OCI-M2 (cell line): ENCODE results near the gene QRSL1.
"Not testable (repeated sequence)": the region's sequence is repeated elsewhere in the genome, so short reads cannot be mapped to it uniquely, and the experiment has no call there.

Experiments
- DNase-seq: peaks from one replicate; lab custom pipeline; 2025; ENCODE audit not compliant: unreplicated experiment; lab: John Stamatoyannopoulos, UW

QRSL1 gene

DNA sequence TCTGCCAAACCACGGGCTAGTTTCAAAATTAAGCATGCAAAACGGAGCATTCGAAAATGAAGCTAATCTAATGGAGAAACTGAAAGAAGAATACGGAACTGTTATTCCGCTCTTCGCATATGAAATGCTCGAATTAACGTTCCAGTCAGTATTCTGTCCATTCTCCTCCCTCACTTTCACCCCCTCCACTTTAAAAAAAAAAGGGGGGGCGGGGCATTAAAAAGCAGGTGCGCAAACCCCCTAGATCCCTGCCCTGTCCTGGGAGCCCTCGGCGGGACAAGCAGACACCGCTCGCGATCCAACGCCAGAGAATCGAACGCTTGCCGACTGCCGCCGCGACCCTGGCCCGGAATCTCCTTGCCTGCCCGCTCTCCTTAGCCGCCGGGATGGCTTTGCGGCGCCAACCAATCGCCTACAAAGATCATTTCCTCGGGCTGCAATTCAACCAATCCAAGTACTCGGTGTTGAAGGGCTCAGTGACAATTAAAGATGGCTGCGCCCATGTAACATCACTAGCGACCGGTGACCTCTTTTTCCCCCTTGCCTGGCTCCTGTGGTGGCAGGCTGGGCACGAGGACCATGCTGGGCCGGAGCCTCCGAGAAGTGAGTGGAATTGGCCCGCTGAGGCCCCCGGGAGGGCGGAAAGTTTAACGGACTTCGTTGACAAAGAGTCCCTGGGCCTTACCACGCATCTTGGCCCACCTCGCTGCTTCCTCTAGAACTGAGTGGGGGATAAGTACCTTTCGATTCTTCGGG lies at the start of gene QRSL1, which contains the start of gene RTN4IP1:
TSS of gene QRSL1 (plus strand) at position 476 of the 756 bp plus-strand sequence. CDS start at position 580, 104 bp downstream.
TSS of gene RTN4IP1 (minus strand) at position 396 of the 756 bp plus-strand sequence. CDS start 477 bp downstream, outside the sequence.
- peak; percentile 77 for DNase-seq

- DNase-seq: no peak
These were observed 47.9 kb upstream of the QRSL1 start for GRCh38 chr6:106581468-106581867.

GRCh38 chr6:106586815-106587415 lies 42.5 kb upstream of the QRSL1 start:
- DNase-seq: no peak

GRCh38 chr6:106588937-106589336 lies 40.4 kb upstream of the QRSL1 start:
- not testable (repeated sequence) for DNase-seq

DNA sequence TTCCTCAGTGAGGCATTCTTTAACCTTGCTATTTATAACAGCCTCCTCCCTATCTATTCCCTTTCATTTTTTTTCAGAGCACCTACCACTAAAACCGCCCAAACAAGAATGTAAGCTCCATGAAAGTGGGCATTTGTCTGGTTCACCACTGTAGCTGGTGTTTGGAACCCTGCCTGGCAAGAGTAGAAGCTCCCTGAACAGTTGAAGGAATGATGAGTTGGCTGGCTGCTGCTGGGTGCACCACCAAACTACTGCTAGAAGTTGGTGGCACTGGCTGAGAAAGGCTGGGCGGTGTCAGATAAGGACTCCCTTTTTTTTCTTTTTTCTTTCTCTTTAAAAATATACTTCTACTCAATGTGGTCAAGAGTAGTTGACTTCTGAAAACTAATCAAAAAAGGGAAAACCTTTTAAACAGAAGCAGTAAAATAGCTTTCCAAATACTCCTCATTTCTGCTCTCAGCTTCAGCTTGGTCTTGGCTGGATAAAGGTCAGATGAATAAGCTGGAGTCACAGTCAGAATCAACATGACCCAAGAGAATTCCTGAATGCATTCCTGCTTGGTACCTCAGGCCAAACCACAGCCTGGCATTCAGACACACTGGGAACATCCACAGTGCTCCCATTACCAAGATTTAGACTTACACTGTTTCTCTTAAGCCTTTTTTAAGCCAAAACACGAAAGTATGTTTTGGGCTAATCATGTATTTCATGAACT lies 38.1 kb upstream of the QRSL1 start:
- no peak for DNase-seq

GRCh38 chr6:106599440-106599839 lies 29.9 kb upstream of the QRSL1 start:
- DNase-seq: no peak

GRCh38 chr6:106600329-106600728 lies 29.0 kb upstream of the QRSL1 start:
- no peak for DNase-seq

- DNase-seq: peak; percentile 22
These were observed 21.2 kb upstream of the QRSL1 start for GRCh38 chr6:106608080-106608668.

GRCh38 chr6:106609699-106610098 lies 19.7 kb upstream of the QRSL1 start:
- no peak for DNase-seq

- DNase-seq: no peak
These were observed 18.3 kb upstream of the QRSL1 start for GRCh38 chr6:106611030-106611429.

- no peak for DNase-seq
These were observed 16.5 kb upstream of the QRSL1 start for GRCh38 chr6:106612671-106613416.

DNA sequence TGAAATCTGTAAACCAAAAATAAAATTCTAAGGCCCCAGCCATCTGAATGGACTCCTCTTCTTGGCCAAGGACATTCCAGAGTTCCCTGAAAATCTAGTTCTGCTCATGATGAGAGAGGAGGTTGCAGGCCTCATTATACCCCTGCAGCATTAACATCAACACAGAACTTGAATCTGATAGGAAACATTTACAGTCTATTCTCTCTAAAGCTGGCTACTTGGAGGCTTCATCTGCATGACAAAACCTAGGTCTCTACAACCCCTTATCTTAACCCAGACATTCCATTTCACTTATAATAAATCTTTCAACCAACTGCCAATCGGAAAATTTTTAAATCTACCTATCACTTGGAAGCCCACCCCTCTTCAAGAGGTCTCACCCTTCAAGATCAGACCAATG lies 15.8 kb upstream of the QRSL1 start:
- no peak for DNase-seq

- no peak for DNase-seq
These were observed 15.2 kb upstream of the QRSL1 start for GRCh38 chr6:106614166-106614565.

GRCh38 chr6:106614592-106615257 lies 14.7 kb upstream of the QRSL1 start:
- no peak for DNase-seq

DNA sequence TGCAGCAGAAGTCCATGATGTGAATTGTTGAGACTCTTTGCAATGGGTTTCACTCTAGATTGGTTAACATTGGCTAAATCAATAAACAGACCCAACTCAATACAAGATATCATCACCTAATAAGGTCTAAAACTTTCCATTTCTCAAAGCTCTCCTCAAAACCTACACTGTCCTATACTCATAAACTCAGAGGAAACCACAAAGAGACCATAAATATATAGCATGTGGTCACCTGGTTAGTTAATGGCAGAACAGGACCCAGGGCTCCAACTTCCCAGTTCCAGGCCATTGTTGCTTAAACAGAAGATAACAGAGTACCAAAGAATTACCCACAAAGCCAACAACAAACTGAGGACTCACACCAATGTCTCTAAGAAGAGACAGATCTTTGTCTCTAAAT lies 12.1 kb upstream of the QRSL1 start:
- DNase-seq: no peak

- DNase-seq: no peak
These were observed 11.5 kb upstream of the QRSL1 start for GRCh38 chr6:106617857-106618256.

DNA sequence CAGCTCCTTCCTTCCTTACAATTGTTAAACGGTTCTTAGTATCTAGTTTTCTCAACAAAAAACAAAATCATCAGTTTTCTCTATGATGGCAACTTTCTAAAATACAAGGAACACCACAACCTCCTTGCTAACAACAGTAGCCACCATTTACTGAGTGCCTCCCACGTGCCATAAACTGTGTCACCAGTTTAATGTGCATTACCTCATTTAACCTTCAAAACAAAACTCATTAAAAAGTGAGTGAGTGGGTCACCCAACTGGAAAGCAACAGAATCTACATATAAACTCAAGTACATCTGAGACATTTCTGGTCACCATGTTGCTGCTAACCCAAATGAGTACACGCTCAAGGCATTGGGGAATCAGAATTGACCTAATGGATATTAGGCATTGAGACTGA lies 11.1 kb upstream of the QRSL1 start:
- no peak for DNase-seq

DNA sequence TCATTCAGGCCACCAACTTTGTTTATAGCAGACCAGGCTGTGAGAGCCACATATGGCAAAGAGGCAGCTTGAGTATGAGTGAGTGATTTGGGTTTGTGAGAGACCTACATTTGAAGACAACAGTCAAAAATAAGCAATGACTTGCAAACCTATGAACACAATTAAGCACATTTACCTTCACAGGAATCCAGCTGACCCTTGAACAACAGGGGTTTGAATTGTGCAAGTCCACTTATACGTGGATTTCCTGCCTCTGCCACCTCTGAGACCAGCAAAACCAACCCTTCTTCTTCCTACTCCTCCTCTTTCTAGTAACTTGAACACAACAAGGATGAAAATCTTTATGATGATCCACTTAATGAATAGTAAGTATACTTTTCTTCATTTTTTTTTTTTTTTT lies 10.2 kb upstream of the QRSL1 start:
- no peak for DNase-seq

- DNase-seq: no peak
These were observed 8.3 kb upstream of the QRSL1 start for GRCh38 chr6:106620931-106621672.

DNA sequence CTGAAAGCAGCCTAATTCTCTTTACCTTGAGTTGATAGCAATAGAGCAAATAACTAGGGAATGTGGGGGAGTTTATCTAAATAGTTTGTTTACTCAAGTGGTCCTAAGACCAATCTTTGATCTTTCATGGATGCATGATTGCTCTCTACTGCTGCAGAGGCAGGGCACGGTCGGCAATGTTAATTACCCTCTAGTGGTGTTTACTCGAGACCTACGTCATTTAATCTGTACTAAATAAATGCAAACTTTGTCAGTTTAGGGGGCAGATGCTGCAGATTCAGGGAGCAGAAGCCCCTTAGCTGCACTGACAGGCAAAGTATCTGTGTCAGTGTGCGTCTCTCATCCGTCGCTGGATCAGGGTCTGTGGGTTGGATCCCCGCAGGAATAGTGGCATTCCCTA lies 7.0 kb upstream of the QRSL1 start:
- no peak for DNase-seq
